Eye (tissue), 1 donor: Measurements from ENCODE around the gene TMEM33.

Experiments
- DNase-seq: peaks from one replicate; pipeline ENCODE4 v3.0.0-alpha.2; 2015

Gene TMEM33

DNA sequence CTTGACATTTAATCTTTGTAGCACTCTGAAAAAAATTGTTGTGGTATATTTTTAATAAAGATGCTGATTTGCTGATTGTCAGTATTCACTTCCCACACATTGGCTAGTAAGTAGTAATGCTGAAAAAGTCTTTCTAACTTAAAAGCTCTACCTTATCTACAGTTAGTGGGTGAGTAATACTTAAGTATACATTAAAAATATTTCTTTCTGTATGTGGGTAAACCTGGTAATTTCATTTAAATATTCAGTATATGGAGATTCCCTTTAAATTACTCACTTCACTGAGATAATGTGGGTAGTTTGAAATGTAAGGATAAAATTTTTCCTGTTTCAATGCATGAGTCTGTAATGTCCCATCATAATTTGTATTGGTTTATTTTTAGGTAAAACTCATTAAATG lies 5.6 kb downstream of the TMEM33 start:
- no peak for DNase-seq

DNA sequence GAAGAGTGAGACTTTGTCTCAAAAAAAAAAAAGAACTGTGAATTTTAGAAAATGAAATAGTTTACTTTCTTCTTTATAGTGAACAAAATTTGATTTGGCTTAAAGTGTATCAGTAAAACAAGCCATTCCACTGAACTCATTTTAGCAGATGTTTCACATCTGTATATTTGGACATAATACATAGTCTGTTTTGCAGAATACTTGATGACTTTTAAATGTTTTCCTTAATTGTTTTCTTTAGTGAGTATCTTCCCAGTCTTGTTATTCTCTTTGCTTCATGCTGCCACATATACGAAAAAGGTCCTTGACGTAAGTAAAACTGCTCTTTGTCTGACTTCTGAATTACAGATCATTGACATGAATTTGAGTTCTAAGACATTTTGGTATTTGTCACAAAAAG lies 8.3 kb downstream of the TMEM33 start:
- no peak for DNase-seq

DNA sequence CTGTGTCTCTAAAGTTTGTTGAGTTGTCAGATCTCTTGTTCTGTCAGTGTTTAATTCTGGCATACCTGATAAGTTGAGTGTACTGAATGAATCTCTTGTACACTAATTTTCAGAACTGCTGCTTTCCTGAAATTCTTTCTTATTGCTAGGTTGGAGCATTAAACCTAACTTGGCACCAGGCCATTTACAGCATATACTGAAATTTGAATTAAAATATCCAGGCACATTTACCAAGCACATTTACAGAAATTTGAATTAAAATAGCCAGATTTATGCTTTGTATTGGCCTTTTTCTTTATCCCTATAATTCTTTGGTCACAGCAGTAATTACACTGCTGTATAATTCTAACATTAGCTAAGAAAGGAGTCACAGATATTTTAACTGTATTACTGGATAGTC lies 8.9 kb downstream of the TMEM33 start:
- no peak for DNase-seq

DNA sequence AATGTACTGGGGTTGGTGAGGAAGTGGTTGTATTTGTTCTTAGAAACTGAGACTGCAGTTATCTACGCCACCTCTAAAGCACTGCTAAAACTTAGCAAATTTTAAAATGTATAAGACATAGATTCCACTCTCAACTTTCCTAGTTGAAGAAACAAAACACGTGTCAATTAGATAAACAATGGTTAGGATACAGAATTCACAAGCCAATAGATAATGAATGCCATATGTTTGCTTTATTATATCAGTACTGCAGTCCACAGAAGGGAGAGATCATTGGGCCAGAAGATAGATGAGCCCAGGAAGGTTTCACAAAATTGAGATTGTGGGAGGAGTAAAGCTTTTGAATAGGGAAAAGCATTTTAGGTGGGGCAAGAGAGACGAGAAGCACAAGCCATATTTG lies 14.3 kb downstream of the TMEM33 start:
- peak; percentile 20 for DNase-seq

DNA sequence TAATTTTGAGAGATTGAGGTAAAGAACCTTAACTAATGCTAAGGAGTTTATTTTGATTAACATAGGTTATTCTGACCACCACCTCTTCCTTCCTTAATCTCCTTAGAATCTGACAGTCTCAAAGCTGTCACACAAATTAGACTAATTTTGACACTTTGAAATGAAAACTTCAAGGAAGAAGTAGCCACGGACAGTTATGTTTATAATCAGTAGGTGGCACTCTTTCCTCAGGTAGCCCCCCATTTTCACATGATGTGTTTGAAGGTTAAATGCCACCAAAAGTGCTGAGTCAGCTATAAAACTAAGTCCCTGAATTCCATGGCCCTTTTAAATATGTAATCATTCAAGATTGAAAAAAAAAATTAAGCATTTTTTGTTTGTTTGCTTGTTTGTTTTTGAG lies 22.4 kb downstream of the TMEM33 start:
- DNase-seq: peak; percentile 21

DNA sequence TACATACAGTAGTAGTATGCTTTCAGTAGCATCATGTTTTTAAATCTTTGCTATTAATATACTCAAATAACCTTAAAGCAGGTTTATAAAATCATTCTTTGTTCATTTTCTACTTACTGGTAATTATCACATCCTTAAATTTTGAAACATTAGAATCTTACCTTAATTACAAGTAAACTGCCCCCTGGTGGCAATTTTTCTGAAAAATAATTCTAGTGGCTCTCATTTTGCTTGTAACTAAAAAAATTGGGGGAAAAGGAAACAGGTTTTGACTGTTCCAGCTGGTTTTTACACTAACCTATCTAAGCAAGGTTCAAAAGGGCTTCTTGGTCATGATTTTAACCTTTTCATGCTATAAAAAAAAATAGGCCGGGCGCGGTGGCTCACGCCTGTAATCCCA lies 27.9 kb downstream of the TMEM33 start:
- DNase-seq: peak; percentile 18

DNA sequence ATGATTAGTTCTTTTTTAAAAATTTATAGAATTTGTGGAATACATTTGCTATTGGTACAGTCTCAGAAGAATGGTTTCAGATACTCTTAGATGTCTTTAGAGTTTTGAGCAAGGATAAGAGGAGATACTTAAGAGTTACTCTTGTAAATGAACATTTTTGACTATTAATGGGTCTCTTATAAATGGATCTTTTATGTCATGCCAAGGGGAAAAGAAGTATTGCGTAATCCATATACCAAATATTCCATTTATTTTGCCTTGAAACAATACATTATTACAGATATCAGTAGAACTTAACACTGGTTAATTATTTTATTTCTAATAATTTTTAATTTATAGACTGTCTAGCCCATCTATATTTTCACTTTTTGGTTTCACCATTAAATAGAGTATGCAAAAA lies 29.2 kb downstream of the TMEM33 start:
- no peak for DNase-seq

DNA sequence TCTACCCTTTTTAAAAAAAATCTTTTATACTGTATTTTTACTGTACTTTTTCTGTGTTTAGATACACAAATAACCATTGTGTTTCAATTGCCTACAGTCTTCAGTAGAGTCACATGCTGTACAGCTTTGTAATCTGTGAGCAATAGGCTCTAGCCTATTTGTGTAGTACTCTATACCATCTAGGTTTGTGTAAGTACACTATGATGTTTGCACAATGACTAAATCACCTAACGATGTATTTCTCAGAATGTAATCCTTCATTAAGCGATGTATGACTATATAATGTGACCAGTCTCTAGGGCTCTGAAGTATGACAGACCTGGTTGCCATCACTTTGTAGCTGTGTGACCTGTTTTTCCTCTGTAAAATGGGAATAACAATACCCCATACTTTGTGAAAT lies 32.2 kb downstream of the TMEM33 start:
- no peak for DNase-seq

DNA sequence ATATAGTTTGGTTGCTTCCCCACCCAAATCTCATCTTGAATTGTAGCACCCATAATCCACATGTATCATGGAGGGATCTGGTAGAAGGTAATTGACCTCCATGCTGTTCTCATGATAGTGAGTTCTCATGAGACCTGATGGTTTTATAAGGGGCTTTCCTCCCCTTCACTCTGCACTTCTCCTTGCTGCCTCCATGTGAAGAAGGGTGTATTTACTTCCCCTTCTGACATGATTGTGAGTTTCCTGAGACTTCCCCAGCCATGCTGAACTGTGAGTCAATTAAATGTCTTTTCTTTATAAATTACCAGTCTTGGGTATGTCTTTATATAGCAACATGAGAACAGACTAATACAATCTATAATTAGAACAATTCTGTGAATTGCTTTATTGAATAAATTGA lies 34.4 kb downstream of the TMEM33 start:
- no peak for DNase-seq

DNA sequence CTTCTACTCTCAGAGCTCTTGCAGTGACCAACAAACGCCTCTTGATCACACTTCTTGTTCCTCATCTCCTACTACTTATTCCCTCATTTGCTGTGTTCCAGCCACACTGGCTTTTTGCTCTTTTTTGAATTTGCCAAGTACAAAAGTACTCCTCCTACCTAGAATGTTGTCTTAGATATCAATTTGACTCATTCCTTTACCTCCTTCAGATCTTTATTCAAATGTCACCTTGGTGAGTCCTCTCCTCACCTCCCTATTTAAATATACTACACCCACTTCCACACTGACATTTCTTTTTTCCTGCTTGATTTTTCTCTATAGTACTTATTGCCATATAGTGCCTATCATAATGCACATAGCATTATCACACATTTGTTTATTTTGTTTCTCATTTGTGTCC lies 40.1 kb downstream of the TMEM33 start:
- DNase-seq: no peak

DNA sequence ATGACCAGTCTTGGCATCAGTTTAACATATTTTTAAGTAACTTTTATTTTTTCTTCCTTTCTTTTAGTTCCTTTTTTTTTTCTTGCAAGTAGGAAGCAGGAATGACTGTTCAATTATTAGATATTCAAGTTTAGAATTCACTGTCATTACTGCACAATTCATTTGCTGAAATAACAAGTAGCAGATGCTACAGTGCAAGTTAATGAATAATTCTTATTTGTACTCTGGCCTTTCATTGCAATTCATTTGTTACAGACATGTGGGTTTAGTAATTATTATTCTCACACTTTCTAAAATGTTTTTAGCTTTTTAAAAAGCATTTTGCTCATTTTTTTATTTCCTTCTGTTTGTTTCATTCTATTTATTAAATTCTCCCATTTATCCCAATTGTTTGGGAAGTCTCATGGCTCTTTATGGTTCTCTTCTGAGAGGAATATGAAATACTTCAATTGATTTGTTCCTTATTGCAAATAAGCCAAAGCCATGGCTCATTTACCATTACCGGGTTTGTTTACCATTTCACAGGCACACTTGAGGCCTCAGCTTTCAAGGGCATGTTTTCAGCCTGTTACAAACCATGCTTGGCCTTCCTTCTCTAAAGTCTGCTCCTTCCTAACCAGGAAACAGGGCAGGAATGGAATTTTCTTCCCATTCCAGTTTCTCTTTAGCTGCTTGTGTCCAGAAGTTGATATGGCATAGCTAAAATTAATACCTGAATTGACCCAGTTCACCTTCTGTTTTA lies 41.7 kb downstream of the TMEM33 start:
- no peak for DNase-seq

DNA sequence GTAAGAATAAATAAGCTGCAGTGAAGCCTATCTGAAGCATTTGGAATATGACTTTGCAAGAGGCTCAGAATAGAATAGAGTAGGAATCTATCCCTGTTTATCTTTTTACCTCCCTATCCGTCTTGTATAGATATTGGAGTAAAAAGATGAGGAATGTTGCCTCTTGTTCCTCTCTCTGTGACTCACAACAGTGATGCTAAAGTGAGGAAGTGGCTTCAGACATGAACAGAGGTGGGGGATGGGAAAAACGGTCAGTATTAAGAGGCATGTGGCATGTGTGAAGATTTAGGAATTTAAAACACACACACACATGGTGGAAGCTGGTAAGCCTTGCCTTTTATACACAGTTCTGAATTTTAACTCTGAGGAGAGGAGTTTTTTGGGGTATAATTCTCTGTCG lies 42.5 kb downstream of the TMEM33 start:
- DNase-seq: no peak

DNA sequence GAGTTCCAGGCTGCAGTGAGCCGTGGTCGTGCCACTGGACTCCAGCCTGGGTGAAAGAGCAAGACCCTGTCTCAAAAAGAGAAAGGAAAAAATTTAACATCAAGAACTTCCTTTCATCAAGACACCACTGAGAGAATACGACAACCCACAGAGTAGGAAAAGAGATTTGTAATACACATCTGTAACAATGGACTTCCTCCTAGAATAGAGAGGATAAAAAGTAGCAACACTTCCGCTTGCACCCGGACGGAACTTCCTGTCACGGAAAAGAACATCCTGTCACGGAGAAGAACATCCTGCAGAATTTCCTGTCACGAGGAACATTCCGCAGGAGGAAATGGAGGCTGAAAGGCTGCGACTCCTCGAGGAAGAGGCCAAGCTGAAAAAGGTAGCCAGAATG lies 46.2 kb downstream of the TMEM33 start, which contains the start of gene DCAF4L1:
Gene DCAF4L1, plus strand, starts transcription at position 301 of the 400 bp plus-strand sequence. Its CDS starts 37 bp downstream, at position 338.
- no peak for DNase-seq

DNA sequence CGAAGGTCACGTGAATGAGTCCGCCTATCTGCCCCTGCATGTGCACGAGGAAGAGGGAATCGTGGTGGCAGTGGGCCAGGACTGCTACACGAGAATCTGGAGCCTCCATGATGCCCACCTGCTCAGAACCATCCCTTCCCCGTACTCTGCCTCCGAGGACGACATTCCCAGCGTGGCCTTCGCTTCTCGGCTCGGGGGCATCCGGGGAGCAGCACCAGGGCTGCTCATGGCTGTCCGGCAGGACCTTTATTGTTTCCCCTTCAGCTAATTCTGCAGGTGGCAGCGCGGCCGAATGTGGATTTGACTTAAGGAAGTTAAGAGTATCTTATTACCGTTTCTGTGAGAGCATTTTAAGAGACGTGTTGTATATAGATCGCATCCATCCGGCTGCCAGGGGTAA lies 47.5 kb downstream of the TMEM33 start:
- no peak for DNase-seq

DNA sequence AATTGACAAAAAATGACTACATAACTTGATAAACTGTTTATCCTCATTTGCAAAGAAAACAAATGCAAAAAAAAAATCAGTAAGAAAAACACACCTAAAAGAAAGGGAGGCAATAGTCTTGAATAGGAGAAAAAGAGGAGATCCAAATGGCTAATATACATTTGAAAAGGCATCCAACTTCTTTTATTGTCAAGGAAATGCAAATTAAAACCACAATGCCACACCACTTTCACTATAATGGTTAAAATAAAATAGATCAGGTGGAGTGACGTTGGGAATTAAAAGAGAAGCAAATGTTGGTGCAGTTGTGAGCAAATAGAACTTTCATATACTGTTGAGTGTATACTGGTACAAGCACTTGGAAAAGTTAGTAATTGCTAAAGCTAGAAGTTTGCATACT lies 49.9 kb downstream of the TMEM33 start:
- DNase-seq: no peak

DNA sequence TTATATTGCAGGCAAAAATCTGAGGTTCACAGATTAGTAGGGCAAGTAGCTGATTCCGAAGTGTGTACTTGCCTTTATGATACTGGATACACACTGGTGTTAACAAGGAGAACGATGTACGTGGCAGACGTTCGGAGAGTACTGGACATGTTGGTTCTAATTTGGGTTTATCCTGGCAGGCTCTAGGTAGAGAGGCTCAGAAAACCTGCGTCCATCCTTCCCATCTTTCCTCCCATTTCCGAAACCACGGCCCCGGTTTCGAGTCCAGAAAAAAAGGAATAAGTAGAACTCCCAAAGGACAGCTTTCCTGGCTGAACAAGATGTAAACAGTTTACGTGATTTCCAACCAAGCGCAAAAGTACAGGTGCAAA lies 54.8 kb downstream of the TMEM33 start:
- DNase-seq: no peak

DNA sequence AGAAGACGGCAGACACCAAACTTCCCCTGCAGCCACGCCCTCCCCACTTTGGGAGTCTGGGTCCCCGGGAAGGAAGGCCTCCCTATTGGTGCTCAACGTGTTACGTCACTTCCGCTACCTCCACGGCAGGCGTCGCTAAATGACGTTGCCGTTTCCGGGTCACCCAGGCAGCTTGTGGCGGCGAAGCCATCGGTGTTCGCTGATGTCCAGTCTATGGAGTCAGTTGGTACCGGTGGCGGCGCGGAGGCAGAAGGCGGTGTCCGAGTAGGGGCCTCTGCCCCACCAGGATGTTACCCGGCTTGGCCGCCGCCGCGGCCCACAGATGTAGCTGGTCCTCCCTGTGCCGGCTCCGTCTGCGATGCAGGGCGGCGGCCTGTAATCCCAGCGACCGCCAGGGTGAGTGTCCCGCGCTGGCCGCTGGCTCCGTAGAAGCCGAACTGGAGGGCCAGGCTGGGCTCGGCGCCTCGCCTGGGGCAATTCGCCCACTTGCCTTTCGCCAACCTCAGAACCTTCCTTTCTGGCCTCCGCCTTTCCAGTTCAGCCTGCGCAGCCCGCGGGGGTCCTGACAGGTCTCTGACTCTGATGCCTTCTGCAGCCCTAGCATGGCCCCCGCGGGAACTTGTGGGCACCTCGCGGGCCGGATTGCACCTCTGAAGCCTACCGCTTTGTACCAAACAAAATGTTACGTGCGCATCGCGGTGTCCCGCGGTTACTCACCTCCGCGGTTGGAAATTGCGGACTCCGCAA lies 55.3 kb downstream of the TMEM33 start, which contains the start of gene SLC30A9:
Gene SLC30A9, plus strand, starts transcription at position 166 of the 747 bp plus-strand sequence. Its CDS starts 122 bp downstream, at position 288.
- DNase-seq: peak; percentile 98

DNA sequence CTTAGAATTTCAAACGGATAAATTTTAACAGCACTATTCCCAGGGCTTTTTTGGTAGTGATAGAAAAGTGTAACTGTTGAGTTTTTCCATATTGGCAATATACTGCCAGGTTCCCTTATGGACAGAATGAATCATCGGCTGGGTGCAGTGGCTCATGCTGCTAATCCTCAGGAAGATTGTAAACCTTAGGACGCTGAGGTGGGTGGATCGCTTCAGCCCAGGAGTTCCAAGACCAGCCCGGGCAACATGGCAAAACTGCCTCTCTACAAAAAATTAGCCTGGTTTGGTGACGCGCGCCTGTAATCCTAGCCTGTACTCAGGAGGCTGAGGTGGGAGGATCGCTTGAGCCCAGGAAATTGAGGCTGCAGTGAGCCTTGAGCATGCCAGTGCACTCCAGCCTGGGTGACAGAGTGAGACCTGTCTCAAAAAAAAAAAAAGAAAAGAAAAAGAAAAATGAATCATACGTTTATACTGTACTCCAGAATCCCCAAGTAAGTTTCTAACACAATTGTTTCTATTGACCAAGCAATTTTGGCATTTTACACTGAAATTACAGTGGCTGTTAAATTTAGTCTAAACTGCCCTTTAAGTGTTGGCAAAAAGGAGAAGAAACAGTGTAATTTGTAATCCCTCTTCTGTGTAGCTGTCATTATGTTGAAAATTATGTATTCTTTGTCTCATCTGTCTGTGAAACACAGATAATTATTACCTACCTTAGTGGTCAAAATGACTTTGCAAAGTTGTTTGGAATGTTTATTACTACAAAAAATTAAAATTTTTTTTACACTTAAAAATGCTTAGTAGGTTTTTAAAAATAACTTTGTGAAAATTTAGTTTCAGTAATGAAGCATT lies 56.9 kb downstream of the TMEM33 start:
- no peak for DNase-seq

DNA sequence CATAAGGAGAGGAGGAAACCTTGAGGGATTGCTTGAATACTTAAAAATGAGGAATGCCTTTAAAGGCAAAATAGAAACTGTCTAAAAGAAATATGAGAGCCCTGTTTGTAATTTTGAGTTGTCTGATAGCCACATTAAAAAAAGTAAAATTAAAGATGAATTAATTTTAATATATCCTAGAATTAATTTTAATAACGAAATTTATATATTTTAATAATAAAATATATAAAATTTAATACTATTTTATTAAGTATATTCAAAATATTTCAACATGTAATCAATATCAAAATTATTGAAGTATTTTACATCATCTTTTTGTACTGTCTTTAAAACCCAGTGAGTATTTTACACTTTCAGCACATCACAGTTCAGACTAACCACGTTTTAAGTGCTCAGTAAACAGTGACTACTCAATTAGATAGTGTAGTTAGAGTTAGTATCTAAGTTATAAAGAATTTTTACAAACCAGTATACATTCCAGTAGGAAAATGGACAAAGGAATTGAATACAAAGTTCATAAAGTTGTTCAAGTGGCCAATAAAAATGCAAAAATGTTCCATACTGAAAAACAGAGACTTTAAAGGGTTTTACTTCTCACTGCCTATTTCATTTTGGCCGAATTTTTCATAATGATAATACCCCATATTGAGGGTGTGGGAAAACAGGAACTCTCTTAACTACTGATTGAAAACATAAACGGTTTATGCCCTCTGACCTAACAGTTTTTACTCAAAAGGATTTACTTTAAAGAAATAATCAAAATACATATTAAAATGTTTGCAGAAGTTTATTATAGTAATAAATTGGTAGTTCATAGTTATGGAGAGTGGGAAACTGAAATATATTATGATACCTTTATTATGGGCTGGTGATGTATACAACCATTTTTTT lies 58.0 kb downstream of the TMEM33 start:
- DNase-seq: no peak

DNA sequence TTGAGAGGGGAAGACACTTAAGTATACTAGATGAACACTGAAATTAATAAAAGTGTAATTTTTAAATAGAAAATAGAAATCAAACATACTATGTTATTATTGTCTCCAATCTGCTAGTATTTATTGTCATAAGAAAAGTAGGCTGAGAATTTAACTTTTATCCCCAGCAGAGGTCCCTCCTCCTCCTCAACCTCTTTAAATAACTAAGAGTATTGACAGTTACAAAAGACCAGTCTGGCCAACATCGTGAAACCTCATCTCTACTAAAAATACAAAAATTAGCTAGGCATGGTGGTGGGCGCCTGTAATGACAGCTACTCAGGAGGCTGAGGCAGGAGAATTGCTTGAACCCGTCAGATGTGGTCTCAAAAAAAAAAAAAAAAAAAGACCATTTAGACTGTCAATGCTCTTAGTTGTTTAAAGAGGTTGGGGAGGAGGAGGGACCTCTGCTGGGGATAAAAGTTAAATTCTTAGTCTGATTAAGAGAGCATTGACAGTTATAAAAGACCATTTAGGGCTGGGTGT lies 59.3 kb downstream of the TMEM33 start:
- DNase-seq: no peak

DNA sequence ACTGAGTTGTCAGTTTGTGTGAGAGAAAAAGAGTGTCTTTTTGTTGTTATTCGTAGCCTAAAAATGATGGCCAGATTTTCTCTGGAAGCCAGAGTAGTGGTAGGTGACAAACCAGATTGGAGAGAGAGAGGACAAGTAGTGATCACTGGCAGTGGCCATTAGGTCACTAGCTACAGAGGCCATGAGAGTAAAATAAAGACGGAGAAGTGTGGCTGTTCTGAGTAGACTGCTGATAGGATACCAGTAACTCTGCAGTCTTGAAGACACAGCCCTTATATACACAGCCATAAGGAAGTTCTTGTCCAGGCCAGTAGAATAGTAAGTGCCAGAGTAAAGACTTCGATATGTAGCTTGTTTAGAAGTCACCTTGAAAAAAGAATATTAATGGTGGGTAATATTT lies 62.8 kb downstream of the TMEM33 start:
- DNase-seq: no peak

DNA sequence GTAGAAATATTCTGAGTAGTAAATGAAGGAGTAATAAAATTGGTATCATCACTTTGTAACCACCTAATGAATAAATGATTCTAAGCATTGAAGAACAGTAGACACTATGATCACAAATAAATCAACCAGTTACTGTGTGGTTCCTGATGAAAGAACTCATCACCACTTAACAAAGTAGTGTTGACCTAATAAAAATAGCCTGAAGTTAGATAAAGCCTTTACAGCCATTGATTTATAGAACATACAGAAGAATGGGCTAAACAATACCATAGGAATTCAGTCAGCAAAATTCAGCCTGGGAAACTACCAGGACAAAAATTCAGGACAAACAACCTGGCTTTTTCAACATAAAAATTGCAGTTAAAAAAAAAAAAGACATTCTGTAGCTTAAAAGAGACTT lies 64.1 kb downstream of the TMEM33 start:
- DNase-seq: no peak
